Keratinocyte (primary cell): ENCODE results near the gene TPRN. TPM values are rescaled to one million over a fixed set of nuclear protein-coding genes. Genes with fewer than 3 reads are reported as not detected.

Experiments used
- DNase-seq: peaks from one replicate; pipeline ENCODE4 v3.0.0-alpha.2; 2011; ENCODE audit warnings: low read depth, missing footprints, low spot score
- FAIRE-seq: peaks from 2 replicates; lab custom pipeline; 2011; peaks lifted over from hg19 to GRCh38; lab: Jason Lieb, UNC
- H2AFZ ChIP-seq: 2 replicates; pipeline ENCODE4 v1.6.0; 2012; ENCODE audit warnings: low read length, control low read depth, inconsistent platforms; ENCODE audit not compliant: control insufficient read depth
- H3K27ac ChIP-seq: 2 replicates; pipeline ENCODE4 v1.5.1; 2011; ENCODE audit warnings: low read length; ENCODE audit not compliant: control insufficient read depth, insufficient read depth
- H3K27me3 ChIP-seq: 3 replicates; pipeline ENCODE4 v1.6.0; 2011; ENCODE audit warnings: low read length; ENCODE audit not compliant: control insufficient read depth, insufficient read depth; ENCODE audit errors: extremely low read depth
- H3K36me3 ChIP-seq, 2 experiments: 2 replicates in 1 of 2; 3 replicates in 1 of 2; pipeline ENCODE4 v1.5.1; 2011; ENCODE audit warnings: low read length in 2 of 2, mild to moderate bottlenecking in 1 of 2; ENCODE audit not compliant: control insufficient read depth in 2 of 2, insufficient read depth in 2 of 2; ENCODE audit errors: extremely low read depth in 1 of 2
- H3K4me1 ChIP-seq: 3 replicates; pipeline ENCODE4 v1.5.1; 2011; ENCODE audit warnings: low read length; ENCODE audit not compliant: control insufficient read depth, insufficient read depth; ENCODE audit errors: extremely low read depth
- H3K4me2 ChIP-seq: 3 replicates; pipeline ENCODE4 v1.6.0; 2011; ENCODE audit warnings: low read depth, low read length; ENCODE audit not compliant: control insufficient read depth, insufficient read depth; ENCODE audit errors: extremely low read depth
- H3K4me3 ChIP-seq, 3 experiments: fragments of 200-600 bp in 1 of 3; sonication (generic) in 1 of 3; 2 replicates in 2 of 3; 3 replicates in 1 of 3; pipeline ENCODE4 v1.5.1; 2011 to 2016; ENCODE audit warnings: low read length in 3 of 3, mild to moderate bottlenecking in 3 of 3, control low read depth in 2 of 3, inconsistent platforms in 1 of 3, low read depth in 1 of 3, mixed read lengths in 1 of 3, mixed run types in 1 of 3, moderate library complexity in 1 of 3; ENCODE audit not compliant: control insufficient read depth in 2 of 3, insufficient read depth in 2 of 3; ENCODE audit errors: extremely low read depth in 1 of 3
- H3K79me2 ChIP-seq: 2 replicates; pipeline ENCODE4 v1.6.0; 2012; ENCODE audit warnings: low read length; ENCODE audit not compliant: control insufficient read depth, insufficient read depth
- H3K9ac ChIP-seq: 3 replicates; pipeline ENCODE4 v1.6.0; 2011; ENCODE audit warnings: low read length; ENCODE audit not compliant: control insufficient read depth, insufficient read depth; ENCODE audit errors: extremely low read depth
- H3K9me1 ChIP-seq: 3 replicates; pipeline ENCODE4 v1.6.0; 2011; ENCODE audit warnings: low read length; ENCODE audit not compliant: control insufficient read depth, insufficient read depth; ENCODE audit errors: extremely low read depth
- H3K9me3 ChIP-seq: 2 replicates; pipeline ENCODE4 v1.5.1; 2012; ENCODE audit warnings: low read depth, low read length; ENCODE audit not compliant: control insufficient read depth
- H4K20me1 ChIP-seq: 3 replicates; pipeline ENCODE4 v1.6.0; 2011; ENCODE audit warnings: low read length; ENCODE audit not compliant: control insufficient read depth, insufficient read depth; ENCODE audit errors: extremely low read depth
- EZH2 ChIP-seq: IDR thresholded peaks from one replicate; pipeline ENCODE4 v1.6.1; 2012; ENCODE audit warnings: inconsistent platforms, mild to moderate bottlenecking, low read length, moderate library complexity
- dilution Hi-C: fragments of 300-500 bp; cut with MboI; formaldehyde crosslinking; loops from one replicate; pipeline ENCODE4 v1.7.0; 2020; ENCODE audit warnings: low sequenced_read_pairs; ENCODE audit not compliant: extremely low pct_ligation_motif_present
- polyA plus RNA-seq, 5 experiments: library from polyadenylated mRNA; depleted of rRNA in 3 of 5; stranded (reverse) in 3 of 5; stranded (forward) in 1 of 5; unstranded in 1 of 5; fragments of >200 nt; gene quantifications; 1 replicate in 1 of 5; 2 replicates in 3 of 5; 3 replicates in 1 of 5; pipeline versions ENCODE4 v1.2.1 to v1.2.3, GENCODE V29; 2011 to 2012; ENCODE audit warnings: missing spikeins in 2 of 5, low read depth in 1 of 5, low replicate concordance in 1 of 5
- TF ChIP-seq, protein P1 (sequence below), 3 experiments: IDR thresholded peaks in 1 of 3; conservative IDR thresholded peaks in 1 of 3; optimal IDR thresholded peaks in 1 of 3; 2 replicates in 2 of 3; 3 replicates in 1 of 3; pipeline versions ENCODE3 to v1.5.1; 2011; ENCODE audit warnings: low read length in 3 of 3, mild to moderate bottlenecking in 3 of 3, moderate library complexity in 2 of 3, control low read depth in 1 of 3, inconsistent platforms in 1 of 3; ENCODE audit not compliant: insufficient read depth in 2 of 3; ENCODE audit errors: extremely low read depth in 1 of 3

Gene TPRN
- polyA plus RNA-seq, 1 donor (not counting 4 experiments of a cell fraction or from before 2014, with no cell fraction given) = 1.1 TPM

DNA sequence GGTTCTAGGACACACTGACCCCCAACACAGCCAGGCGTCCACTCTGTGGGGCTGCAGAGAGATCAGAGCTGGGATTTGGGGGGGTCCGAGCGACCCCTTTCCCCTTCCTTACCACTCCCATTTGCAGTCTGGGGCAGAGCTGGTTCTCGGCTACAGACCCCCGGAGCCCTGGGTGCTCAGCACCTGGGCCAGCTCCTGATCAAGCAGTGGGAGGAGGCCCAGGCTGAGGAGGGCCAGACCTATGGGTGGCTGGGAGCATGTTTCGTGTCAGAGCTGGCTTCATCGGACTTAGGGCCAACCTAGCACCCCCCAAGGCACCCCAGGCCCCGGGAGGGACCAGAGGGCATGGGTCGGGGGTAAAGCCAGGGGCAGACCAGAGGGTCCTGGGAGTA lies 54.0 kb downstream of the TPRN start:
- TF ChIP-seq, protein P1, sequence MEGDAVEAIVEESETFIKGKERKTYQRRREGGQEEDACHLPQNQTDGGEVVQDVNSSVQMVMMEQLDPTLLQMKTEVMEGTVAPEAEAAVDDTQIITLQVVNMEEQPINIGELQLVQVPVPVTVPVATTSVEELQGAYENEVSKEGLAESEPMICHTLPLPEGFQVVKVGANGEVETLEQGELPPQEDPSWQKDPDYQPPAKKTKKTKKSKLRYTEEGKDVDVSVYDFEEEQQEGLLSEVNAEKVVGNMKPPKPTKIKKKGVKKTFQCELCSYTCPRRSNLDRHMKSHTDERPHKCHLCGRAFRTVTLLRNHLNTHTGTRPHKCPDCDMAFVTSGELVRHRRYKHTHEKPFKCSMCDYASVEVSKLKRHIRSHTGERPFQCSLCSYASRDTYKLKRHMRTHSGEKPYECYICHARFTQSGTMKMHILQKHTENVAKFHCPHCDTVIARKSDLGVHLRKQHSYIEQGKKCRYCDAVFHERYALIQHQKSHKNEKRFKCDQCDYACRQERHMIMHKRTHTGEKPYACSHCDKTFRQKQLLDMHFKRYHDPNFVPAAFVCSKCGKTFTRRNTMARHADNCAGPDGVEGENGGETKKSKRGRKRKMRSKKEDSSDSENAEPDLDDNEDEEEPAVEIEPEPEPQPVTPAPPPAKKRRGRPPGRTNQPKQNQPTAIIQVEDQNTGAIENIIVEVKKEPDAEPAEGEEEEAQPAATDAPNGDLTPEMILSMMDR (optimal IDR thresholded peaks at IDR 0.05 in 1 of 3, IDR thresholded peaks at IDR 0.05 in 1 of 3, conservative IDR thresholded peaks at IDR 0.05 in 1 of 3; ENCODE audit: extremely low read depth in 1 of 3, insufficient read depth in 2 of 3, low read length in 3 of 3) = no peak
- no peak for TF ChIP-seq EZH2
- Histone ChIP-seq H4K20me1 (no peaks in the 10 kb centered on the region), H3K4me1 (no peaks in the 10 kb centered on the region), H3K36me3 (no peaks in the 10 kb centered on the region), H3K9me1 (no peaks in the 10 kb centered on the region), H3K4me2 (no peak overlapping the region), H3K79me2 (no peaks in the 10 kb centered on the region), H3K9me3 (no peaks in the 10 kb centered on the region), H3K27ac (no peak overlapping the region), H3K4me3 (no peak overlapping the region), H2AFZ (no peak overlapping the region), H3K9ac (no peak overlapping the region), H3K27me3 (peaks cover 19% of the 10 kb centered on the region)
- dilution Hi-C loops = no loop called here
- DNase-seq (no peak), FAIRE-seq (no peak)

DNA sequence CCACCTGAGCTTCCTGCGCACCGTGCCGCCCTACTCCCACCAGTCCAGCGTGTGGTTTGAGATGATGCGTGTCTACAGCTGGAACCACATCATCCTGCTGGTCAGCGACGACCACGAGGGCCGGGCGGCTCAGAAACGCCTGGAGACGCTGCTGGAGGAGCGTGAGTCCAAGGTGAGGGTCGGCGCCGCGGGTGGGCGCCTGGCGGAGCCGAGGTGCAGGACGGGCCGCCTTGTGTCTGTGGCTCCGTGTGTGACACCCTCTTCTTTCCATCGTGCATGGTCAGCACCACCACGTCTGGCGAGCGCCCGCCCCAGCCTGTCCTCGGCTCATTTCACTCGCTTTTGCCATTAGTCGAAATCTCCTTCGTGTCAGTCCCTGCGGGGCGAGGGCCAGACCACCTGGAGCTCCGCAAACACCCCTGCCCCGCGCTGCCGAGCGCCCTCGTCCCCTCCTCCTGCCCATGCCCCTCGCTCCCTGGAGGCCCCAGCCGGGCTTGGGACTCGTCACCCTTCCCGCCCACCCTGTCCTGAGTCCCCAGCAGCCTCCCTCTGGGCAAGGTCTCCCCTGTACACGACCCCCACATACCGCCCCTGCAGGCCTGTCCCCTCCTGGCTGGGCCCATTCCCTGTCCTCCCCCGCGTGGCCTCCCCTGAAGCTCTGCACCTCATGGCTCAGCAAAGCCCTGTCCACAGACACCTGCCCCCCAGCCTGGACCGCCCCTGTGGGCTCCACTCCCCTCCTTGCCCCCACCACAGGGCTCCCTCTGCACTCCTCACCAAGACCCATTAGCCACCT lies 54.6 kb downstream of the TPRN start:
- H3K27me3 ChIP-seq = peaks cover 25% of the 10 kb centered on the region
- no peaks in the 10 kb centered on the region for H3K36me3 ChIP-seq
- H4K20me1 ChIP-seq = no peaks in the 10 kb centered on the region
- TF ChIP-seq, protein P1 (optimal IDR thresholded peaks at IDR 0.05 in 1 of 3, IDR thresholded peaks at IDR 0.05 in 1 of 3, conservative IDR thresholded peaks at IDR 0.05 in 1 of 3; ENCODE audit: extremely low read depth in 1 of 3, insufficient read depth in 2 of 3, low read length in 3 of 3) = no peak
- no peak for TF ChIP-seq EZH2
- H3K4me3 ChIP-seq = no peak overlapping the region
- no peaks in the 10 kb centered on the region for H3K4me1 ChIP-seq
- no peak overlapping the region for H3K4me2 ChIP-seq
- no peak overlapping the region for H2AFZ ChIP-seq
- no peak overlapping the region for H3K27ac ChIP-seq
- H3K9me3 ChIP-seq = no peaks in the 10 kb centered on the region
- no peaks in the 10 kb centered on the region for H3K9me1 ChIP-seq
- no peak overlapping the region for H3K9ac ChIP-seq
- no peaks in the 10 kb centered on the region for H3K79me2 ChIP-seq
- dilution Hi-C loops = no loop called here
- DNase-seq (no peak), FAIRE-seq (no peak)
